Coronary artery (tissue), 2 donors: ENCODE measurements around the gene CERCAM.
"Not testable (repeated sequence)": the region's sequence is repeated elsewhere in the genome, so short reads cannot be mapped to it uniquely, and the experiment has no call there.

Experiments used
- DNase-seq: peaks from one replicate; pipeline ENCODE4 v3.0.0-alpha.2; 2017; ENCODE audit warnings: low spot score
- H3K27ac ChIP-seq, 2 donors: fragments of 200-600 bp; sonication (generic); one replicate each; pipeline ENCODE4 v1.5.1; 2016 to 2019
- H3K4me3 ChIP-seq: fragments of 200-600 bp; sonication (generic); 2 replicates; pipeline ENCODE4 v1.5.1; 2016; ENCODE audit warnings: mild to moderate bottlenecking, moderate library complexity
- CTCF ChIP-seq: fragments of 200-600 bp; sonication (generic); IDR thresholded peaks from one replicate; pipeline ENCODE4 v1.5.1; 2019; ENCODE audit warnings: antibody characterized with exemption

The CERCAM gene

DNA sequence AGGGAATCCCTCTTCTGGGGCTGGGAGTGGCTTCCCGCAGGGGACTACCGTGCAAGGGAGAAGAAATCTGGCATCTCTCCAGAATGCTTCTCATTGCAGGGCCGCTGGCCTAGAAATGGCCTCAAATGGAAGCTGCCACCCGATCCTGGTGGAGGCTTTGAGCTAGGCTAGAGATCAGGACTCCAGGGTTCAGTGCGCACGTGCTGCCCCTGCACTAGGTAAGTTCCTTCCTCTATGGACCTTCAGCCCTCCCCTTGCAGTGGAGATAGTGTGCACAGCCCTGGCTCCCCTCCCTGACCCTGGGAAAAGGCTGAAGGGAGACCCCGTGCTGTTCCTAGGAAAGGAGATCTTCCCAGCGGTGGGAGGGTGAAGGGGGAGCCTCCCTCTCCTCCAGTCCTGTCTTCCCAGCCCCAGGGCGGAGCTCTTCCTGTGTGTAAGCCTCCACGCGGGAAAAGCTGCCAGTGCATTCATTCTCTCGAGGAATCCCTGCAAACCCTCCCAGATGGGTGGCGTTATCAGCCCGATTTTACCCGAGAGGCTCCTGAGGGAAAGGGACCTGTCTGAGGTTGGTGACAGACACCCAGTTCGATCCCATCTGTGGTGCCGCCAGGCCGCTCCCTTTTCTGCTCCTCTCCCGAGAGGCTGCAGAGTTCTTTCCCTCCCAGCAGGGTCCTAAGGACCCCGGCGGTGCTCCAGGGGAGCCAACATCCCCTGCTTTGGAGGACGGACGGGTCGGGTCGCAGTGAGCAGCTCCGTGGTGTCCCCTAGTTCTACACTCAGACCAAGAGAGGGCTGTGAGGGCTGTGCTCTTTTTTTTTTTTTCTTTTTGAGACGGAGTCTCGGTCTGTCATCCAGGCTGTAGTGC lies 1.4 kb upstream of the CERCAM start:
- Histone ChIP-seq H3K27ac (no peak overlapping the region), H3K4me3 (peak overlapping the region; percentile 78)
- no peak for DNase-seq
- no peak for TF ChIP-seq CTCF

GRCh38 chr9:128420060-128420650 lies 502 bp upstream of the CERCAM start:
- TF ChIP-seq CTCF: peak; percentile 81
- peak overlapping the region; percentile 78 for H3K4me3 ChIP-seq
- DNase-seq: no peak
- H3K27ac ChIP-seq: peak overlapping the region; percentile 69 to 80

- no peak for DNase-seq
- TF ChIP-seq CTCF: no peak
- peak overlapping the region; percentile 78 for H3K4me3 ChIP-seq
- peak overlapping the region; percentile 22 to 80 for H3K27ac ChIP-seq
Measured at GRCh38 chr9:128421482-128421996, 882 bp downstream of the CERCAM start.

GRCh38 chr9:128422022-128422782 lies 1.5 kb downstream of the CERCAM start:
- Histone ChIP-seq H3K4me3 (peak overlapping the region; percentile 78), H3K27ac (peak overlapping the region; percentile 22 to 80)
- DNase-seq: not testable (repeated sequence)

- no peak for DNase-seq
- no peak overlapping the region for H3K4me3 ChIP-seq
- H3K27ac ChIP-seq: no peak overlapping the region
- no peak for TF ChIP-seq CTCF
Measured at GRCh38 chr9:128422783-128423150, 2.1 kb downstream of the CERCAM start.

GRCh38 chr9:128423356-128423755 lies 2.7 kb downstream of the CERCAM start:
- H3K27ac ChIP-seq, DNase-seq, H3K4me3 ChIP-seq: not testable (repeated sequence)

DNA sequence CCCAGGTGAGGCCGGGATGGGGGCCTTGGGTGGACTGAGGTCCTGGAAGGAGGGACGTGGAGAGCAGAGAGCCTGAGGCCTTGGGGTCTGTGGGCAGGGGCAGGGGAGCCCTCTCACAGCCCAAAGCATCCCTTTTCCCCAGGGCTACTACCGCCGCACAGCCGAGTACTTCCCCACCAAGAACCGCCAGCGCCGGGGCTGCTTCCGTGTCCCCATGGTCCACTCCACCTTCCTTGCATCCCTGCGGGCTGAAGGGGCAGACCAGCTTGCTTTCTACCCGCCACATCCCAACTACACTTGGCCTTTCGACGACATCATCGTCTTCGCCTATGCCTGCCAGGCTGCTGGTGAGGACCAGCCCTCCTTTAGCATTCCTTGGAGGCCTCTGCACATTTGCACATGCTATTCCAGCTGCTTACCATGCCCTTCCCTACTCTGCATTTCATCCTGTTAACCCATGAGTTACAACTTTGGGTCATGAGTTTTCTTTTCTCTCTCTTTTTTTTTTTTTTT lies 3.7 kb downstream of the CERCAM start:
- no peak overlapping the region for H3K27ac ChIP-seq
- no peak overlapping the region for H3K4me3 ChIP-seq
- TF ChIP-seq CTCF: no peak
- DNase-seq: no peak
